Stimulated activated CD4-positive, alpha-beta T cell treated with anti-CD3 and anti-CD28 coated beads, TNF-alpha, amount 100 ng/mL, for 48 hours (primary cell): ENCODE data around the gene CNTNAP5.

ENCODE experiments used
- DNase-seq, 3 donors: peaks; one replicate each; pipeline ENCODE4 v3.0.0-alpha.2; 2020; ENCODE audit warnings: low read depth in 3 of 3

The CNTNAP5 gene

DNA sequence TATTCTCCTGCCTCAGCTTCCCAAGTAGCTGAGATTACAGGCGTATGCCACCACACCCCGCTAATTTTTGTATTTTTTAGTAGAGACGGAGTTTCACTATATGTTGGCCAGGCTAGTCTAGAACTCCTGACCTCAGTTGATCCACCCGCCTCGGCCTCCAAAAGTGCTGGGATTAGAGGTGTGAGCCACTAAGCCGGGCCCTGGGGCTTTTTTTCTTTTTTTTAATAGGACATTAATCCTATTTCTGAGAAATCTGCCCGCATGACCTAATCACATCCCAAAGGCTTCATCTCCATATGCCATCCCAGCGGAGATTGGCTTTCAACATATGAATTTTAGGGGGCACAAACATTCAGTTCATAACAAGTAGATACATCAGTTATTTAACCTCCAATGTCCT, 128.6 kb downstream of the CNTNAP5 start:
- no peak for DNase-seq

DNA sequence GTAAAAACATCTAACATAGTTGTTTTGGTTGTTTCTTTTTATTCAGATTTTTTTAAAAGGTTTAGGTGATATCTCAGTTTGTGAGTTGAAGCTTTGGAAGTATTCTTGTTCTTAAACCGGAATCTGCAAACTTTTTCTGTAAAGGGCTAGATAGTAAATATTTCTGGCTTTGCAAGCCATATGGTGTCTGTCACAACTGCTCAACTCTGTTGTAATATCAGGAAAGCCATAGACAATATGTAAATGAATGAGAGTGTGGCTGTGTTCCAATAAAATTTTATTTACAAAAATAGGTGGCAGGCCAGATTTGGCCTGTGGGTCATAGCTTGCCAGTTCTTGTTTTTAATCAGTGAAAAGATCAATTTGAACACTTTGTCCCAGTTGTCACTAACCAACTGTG, 134.1 kb downstream of the CNTNAP5 start:
- no peak for DNase-seq

DNA sequence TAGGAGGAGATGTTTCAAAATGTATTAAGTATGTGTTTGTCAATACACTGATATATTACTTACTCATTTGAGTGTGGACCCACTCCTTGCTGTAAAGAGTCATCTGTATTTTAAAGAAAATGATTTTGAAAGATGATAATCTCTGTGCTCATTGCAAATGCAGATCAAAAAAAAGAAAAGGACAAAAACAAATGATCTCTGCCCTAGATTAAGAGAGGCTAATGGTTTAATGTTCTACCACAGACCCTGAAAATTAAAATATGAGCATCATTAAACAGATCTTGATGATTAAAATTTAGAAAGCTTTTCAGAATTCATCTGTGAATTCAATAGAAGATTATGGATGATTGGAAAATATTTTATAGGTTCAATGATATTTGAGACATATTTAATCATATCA, 136.5 kb downstream of the CNTNAP5 start:
- DNase-seq, result no peak

DNA sequence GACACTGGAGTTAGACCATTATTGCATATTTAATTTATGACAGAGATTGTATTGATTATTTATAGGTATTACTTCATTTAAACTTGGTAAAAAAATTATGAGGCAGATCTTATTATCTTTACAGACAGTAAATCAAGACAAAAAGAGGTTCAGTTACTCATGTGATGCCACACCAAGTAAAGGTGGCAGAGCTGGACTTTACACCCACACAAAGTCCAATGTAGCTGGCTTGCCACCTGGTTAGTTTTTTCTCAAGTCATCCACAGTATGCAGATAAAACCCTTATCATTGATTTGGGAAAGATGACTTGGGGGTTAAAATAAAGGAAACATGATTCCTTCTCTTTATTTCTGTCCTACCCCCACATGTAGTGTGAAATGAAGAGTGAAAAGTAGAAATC, 137.2 kb downstream of the CNTNAP5 start:
- DNase-seq, result no peak

DNA sequence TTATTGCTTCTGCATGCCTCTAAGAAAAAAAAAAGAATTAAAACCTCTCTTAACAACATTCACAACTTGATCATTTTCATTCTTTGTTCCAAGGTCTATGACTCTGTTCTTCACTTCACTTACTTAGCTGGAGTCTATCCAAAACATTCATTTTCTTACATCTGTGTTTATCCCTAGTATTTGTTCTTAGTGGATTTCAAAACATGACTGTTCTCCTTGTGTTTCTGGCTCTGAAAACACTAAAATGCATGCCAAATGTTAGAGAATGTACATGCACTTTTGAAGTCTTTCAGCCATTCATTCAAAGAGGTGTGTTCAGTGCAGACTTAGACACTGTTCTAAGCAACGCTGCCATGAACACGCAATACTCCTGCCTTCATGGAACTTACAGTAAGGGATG, 138.8 kb downstream of the CNTNAP5 start:
- DNase-seq, result no peak

DNA sequence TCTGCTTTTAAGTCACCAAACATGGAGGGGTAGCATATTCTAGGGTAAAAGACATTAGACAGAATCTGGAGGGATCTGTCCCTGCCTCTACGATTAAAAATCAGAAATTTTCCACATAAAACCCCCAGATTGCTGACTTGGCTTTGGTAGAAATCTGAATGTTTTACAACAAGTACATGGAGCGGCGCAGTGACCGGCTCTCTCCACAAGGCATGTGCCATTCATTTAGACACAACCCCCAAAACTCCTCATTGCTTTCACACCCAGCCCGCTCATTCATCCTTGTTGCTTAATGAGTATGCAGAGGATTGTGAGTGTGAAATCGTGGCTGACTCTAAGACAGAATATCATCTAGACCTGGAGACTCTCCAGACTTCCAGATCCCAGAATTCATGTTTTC, 140.6 kb downstream of the CNTNAP5 start:
- DNase-seq, result no peak

DNA sequence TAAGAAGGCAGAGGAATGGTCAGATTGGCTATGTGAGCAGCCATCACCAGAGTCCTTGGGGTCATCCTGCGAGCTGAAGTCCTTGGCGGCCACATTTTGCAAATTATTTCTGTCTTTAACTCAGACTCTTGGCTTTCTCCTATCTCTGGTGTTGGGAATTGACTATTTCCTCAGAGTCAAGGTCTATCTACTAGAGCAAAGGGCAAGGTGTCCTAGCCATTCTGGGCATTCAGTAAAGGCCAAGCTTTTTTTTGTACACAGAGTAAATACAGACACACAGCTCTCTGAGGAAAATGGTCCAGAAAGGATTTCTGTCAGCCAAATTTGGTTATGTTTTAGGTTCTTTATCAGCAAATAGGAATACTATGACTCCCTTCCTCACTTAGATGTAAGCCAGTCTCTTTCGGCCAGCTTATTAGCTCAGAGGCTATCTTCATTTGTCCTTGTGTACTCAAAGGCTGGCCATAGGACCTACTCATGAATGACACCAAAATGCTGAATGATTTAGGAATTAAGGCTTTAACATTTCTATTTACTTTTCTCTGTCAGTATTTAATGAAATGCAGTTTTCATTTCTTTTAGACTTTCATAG, 146.5 kb downstream of the CNTNAP5 start:
- no peak for DNase-seq

DNA sequence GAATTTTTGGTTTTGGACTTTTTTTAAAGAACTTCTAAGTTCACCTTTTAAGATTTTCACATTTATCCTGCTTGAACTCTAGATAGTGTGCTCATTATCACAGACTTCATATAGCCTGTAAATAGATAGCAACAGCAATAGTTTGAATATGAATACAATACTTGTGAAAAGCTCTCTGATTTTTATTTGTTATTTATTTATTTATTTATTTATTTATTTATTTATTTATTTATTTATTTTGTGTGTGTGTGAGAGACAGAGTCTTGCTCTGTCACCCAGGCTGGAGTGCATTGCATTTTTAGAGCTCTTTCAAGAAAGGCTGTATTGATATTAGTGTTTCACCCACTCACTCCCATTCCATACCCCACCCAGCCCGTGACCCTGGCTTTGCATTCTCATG, 153.6 kb downstream of the CNTNAP5 start:
- no peak for DNase-seq

DNA sequence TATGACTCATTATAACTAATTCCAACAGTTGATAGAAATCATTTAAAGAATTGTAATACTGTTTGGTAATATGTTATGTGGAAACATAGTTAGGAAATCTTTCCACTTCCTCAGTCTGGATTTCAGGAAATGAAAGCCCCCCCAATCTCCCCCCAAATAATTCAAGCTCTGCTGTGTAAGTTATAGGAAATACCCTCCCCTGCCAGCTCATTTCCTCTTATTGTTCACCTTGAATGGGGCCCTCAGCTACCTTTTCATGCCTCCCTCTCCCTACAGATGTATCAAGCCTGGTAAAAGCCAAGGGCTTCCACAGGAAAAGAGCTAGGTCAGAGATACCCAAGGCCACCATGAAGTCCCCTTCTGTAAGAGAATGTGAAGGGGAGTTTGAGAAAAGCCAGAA, 155.5 kb downstream of the CNTNAP5 start:
- DNase-seq, result no peak

DNA sequence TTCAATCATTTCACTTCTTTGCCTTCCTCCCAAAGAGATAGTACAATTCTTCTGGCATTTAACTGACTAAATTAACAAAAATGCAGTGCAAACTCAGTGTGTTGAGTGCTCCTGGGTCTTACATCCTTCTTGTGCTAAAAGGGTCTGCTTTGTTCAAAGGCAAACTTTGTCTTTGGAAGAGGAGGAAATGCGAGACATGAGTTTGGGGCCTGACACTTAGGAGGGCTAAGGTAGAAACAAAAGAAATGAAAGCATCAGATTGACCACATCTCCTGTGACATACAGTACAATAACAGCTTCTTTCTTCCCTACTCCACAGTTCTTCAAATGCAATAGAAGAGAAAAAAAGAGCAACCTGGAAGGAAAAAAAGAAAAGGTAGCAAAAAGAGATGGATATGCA, 161.7 kb downstream of the CNTNAP5 start:
- DNase-seq, result no peak

DNA sequence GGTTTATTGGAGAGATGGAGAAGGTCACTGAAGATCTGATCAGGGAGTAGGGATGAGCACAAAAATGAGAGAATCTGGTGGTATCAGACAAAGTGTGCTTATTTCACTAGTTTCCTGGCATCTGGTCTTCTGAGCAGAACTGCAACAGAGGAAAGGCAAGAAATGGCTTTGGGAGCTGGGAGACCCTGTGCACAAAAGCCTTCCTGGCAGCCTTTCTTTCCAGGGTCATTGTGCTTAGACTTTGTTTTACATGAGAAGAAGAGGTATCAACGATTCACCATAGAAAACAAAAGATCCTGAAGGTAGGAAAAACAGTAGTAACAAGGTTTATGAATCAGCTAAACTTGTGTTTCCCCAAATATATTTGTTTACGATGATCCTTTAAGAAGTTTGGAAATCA, 162.9 kb downstream of the CNTNAP5 start:
- no peak for DNase-seq

DNA sequence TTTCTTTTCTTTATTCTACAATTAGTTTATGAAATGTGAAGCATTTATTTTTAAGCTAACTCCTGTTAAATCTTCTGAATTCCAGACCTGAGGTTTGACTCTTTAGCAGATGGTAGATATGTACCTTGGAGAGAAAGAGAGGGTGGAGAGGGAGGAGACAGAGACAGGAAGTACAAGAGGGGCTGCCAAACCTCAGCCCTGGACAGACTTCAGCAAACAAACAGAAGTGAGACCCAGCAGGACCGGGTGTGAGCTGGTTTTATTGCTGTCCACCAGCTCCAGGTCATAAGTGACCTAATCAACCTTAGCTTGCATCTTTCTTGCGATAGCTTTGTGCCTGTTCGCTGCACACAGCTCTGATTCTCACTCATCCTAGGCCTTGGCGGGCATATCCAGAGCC, 168.6 kb downstream of the CNTNAP5 start:
- DNase-seq, result no peak

DNA sequence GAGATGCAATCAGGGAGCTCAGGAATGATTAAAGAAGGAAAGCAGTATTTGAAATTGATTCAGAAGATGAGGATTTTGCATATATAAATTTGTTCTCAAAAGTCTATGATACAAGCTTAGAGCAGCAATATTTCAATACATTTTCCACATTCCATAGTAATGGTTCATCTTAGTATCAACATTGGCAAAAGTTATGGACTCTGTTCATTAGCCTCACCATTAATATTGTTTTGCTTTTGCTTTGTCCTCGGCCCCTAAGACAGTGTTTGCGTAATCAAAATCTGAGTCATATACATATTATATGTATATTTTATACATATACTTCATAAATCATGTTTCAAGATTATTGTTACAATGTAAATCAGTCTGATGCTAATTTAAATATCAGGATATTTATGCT, 176.6 kb downstream of the CNTNAP5 start:
- DNase-seq, result no peak

DNA sequence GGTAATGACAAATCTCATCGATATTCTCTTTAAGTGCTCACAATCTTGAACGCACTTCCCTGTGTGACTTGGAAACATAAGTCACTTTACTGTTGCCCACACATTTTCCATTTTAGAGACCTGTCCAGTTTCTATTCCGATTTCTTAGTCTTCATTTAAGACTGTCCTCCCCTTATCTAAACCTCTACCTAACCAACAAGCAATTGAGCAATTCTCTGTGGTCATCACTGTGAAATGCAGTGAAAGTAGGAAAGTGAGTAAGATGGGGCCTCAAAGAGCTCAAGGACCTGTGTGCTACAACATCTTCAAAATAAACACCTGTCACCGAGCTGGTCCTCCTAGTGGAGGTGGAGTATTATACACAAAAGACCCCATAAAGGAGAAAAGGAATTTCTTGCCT, 184.4 kb downstream of the CNTNAP5 start:
- no peak for DNase-seq

DNA sequence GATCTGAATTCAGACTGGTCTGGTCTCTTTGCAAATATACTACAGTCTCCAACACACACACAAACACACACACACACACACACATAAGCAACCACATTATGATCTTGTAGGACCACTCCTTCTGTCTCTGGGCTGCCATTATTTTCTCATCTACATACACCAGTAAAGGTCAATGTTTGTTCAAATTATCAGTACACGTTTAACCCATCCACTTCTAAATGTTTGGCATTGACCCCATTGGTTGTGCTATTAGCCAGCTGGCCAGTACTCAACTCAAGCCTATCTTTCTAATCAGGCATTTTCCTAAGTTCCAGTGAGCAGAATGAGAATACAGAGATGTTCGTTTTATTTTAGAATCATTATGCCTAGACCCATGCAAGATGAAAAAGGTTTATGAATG, 186.4 kb downstream of the CNTNAP5 start:
- no peak for DNase-seq

DNA sequence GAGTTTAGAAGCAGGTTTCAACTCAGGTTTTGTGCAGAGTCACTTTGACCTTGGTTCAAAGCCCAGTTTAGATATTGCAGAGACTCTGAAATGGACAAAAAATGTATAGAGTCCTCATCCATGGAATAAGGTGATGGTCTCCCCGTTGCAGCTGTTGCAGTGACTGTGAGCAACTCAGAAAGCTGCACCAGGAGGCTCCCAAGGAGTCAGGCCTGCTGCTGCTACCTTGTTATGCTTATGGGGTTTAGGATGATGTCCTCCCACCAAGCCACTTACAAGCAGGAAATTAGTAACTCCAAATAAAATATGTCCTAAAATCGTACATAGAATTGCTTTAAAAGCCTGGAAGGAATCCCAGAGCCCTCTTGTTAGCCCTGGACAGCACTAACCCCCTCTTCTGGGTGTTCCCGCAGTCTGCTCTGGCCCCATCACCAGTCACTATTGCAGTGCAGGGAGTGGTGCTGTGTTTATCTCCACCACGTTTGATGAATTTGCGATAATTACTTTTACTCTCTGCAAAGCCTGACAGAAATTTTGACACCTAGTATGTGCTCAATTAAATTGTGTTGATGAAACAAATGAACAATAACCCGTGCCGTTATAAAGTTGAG, 189.0 kb downstream of the CNTNAP5 start:
- no peak for DNase-seq

DNA sequence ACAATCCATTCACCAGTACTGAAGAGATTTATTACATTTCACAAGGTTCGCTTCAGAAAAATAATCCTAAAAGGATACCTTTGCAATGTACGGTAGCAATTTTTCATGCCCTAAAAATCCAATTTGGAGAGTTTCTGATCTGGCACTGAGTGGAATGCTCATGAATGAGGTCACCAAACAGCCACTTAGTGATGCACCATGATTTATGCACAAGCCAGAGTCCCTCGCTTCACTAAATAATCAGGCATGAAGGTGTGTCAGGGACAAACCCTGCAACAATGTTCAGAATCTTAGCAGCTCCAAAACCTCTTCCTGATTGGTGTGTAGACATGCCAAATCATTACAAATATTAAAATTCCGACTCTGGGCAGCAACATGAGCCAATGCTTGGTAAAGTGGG, 221.1 kb downstream of the CNTNAP5 start:
- DNase-seq, result no peak

DNA sequence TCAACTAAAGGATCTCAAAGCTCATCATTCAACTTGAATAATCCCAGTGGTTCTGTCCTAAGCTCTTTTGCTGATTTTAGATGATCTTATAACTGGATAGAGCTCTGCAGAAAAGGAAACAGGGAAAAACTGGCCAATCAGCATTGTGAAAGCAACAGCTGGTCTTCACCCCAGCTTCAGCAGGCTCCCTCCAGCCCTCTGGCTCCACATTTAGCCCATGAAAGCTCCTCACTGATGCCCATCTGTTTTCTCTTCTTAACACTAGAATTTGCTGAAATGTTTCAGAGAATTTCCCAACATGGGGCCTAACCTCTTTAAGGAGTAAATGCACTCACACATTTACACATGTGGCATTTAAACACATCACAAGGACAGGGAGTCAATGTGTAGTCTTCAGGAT, 223.3 kb downstream of the CNTNAP5 start:
- DNase-seq, result no peak

DNA sequence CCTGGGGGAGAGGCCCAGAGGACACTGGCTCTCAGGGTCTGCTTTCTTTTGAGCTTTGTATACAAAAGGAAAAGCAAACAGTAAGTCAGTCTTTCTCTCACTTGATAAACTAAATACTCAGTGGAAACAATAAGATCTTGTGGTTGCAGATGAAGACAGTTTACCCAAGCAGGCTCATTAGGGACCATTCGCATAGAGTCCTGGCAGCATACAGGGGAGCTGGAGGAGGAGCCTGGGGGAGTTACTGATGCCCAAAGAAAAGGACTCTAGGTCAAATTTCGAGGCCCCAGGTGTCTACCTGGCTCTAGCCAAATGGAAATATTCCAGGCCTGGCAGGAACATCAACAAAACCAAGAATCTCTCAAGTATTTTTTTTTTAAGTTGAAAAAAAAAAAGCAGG, 225.3 kb downstream of the CNTNAP5 start:
- no peak for DNase-seq

DNA sequence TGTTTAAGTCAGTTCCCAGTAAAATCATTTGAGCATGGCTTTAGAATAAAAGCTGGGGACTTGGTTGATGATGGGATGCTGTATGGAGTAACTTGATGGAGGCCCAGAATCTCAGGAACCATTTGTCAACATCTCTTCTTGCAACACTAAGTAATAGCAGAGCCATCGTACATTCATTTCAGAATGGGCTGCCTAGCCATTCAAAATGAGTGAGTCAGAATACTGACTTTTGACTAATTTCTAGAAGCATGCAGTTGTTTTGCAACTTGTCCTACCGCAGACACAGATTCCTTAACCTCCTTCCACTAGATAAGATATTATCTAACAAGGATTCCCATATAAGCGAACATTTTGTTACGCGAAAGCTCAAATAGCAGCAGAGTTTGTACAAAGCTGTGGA, 229.5 kb downstream of the CNTNAP5 start:
- DNase-seq, result no peak

DNA sequence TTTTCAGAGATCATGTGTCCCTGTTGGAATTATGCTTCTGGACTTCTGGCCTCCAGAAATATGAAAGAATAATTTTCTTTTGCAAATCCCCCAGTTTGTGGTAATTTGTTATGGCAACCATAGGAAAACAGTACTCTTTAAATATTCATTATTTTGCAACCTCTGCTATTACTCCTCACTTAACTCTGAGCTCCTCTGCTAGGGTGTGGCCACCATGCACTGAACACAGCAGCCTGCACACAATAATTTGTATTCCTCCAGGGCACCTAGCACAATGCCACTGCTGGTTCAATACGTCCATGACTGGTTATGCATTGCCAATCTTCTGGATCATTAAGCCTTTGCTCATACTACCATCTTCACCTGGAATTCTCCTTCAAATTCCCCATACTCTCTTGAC, 232.0 kb downstream of the CNTNAP5 start:
- DNase-seq, result no peak

DNA sequence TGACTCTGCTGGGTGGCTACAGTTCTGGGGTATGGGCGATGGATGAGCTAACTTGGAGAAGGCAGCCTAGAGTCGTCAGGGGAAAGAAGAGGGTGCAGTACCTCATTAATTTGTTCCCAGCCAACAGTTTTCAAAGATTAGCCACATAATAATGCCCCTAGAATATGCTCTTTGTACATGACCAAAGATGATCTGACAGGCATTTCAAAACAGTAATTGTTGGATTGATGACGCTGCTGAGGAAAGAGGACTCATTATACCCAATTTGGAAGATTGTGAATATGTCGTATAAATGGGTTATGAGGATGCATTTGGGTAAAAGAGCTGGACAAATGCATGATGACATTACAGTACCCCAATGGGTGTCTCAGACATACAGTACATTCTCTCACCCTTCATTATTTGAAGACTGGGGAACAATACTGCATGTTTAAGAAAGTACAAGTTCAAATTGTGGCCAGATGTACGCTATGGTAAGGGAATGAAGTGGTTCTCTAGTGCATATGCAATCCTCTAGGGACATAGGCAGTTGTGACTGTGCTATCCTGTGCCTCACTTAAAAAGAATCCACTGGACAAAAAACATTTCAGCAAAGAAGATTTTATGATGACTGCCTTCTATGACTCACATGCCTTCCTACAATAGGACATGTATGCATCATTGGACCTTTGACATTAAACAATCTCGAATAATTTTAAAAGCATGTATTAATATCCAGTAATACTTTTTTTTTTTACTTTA, 233.2 kb downstream of the CNTNAP5 start:
- DNase-seq, result no peak

DNA sequence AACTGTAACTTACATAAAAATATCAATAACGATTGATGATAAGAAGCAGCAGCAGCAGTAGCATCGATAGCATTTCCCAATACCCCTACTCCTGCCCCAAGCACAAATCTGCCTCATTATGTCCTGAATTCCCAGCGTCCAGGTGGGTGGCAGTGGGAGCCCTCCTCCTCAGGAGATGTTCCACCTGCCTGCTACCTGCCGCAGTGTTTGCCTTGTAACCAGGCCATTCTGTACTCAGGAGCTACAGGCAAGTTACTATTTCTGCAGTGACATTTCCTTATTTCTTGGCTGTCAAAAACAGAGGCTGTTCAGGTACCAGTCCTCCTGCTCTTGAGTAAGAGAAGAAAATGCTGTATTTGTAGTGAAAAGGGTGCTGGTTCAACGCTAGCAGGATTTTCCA, 236.4 kb downstream of the CNTNAP5 start:
- DNase-seq, result no peak
